A549 (cell line): ENCODE results near the gene POLR1E. TPM values are rescaled to one million over a fixed set of nuclear protein-coding genes. Genes with fewer than 3 reads are reported as not detected.
A peak's percentile ranks its signal among the peaks of the same experiment; 100 is the strongest.
"Not testable (repeated sequence)": the region's sequence is repeated elsewhere in the genome, so short reads cannot be mapped to it uniquely, and the experiment has no call there.

Experiments used
- ATAC-seq, 2 experiments: fragments of 200-7000 bp in 1 of 2; fragments of >200 bp in 1 of 2; cut with Nextera tagmentation in 1 of 2; cut with Tn5 transposase in 1 of 2; 3 replicates each; pipeline versions ENCODE4 v1.8.0 to v1.9.1; 2018 to 2020; ENCODE audit warnings: mild to moderate bottlenecking in 1 of 2, moderate library complexity in 1 of 2
- CTCF ChIA-PET: fragments of 300-600 bp; sonication (Branson Sonifier 250); formaldehyde crosslinking; extraction: SDS; loops from one replicate; lab custom pipeline; 2021; ENCODE audit warnings: antibody characterized with exemption, inconsistent platforms; lab: Yijun Ruan, JAX
- POLR2A ChIA-PET: fragments of 350-600 bp; formaldehyde crosslinking; extraction: SDS; loops from one replicate; lab custom pipeline; 2021; ENCODE audit warnings: antibody characterized with exemption, inconsistent platforms; lab: Yijun Ruan, JAX
- DNase-seq, 2 experiments: peaks; one replicate each; pipeline versions ENCODE4 v3.0.0 to v3.0.0-alpha.2; 2011 to 2016; ENCODE audit warnings: low read depth in 1 of 2, low spot score in 1 of 2
- FAIRE-seq: peaks from 2 replicates; lab custom pipeline; 2011; peaks lifted over from hg19 to GRCh38; lab: Jason Lieb, UNC
- H3K27ac ChIP-seq, 2 experiments: fragments of >200 bp; sonication (Bioruptor Twin); formaldehyde crosslinking; 3 replicates each; pipeline ENCODE4 v1.5.1; 2016 to 2017
- H3K4me1 ChIP-seq: fragments of >200 bp; sonication (Bioruptor Twin); formaldehyde crosslinking; 3 replicates; pipeline ENCODE4 v1.6.1; 2016
- H3K4me2 ChIP-seq: fragments of >200 bp; sonication (Bioruptor Twin); formaldehyde crosslinking; 3 replicates; pipeline ENCODE4 v1.6.1; 2016
- H3K4me3 ChIP-seq: fragments of >200 bp; sonication (Bioruptor Twin); formaldehyde crosslinking; 3 replicates; pipeline ENCODE4 v1.5.1; 2016
- H3K9me3 ChIP-seq: fragments of >200 bp; sonication (Bioruptor Twin); formaldehyde crosslinking; 3 replicates; pipeline ENCODE4 v1.6.1; 2016
- CBX8 ChIP-seq: fragments of 200-600 bp; sonication (generic); IDR thresholded peaks from 2 replicates; pipeline ENCODE4 v1.6.1; 2016
- CEBPB ChIP-seq, 2 experiments: fragments of >200 bp in 1 of 2; sonication (Bioruptor Twin) in 1 of 2; formaldehyde crosslinking in 1 of 2; IDR thresholded peaks; 2 replicates each; pipeline ENCODE4 v1.6.1; 2012 to 2016
- CHD2 ChIP-seq: fragments of 150-350 bp; IDR thresholded peaks from 2 replicates; pipeline ENCODE4 v1.6.1; 2014; ENCODE audit warnings: low read length; ENCODE audit not compliant: partially characterized antibody
- E2F6 ChIP-seq: IDR thresholded peaks from 2 replicates; pipeline ENCODE4 v1.6.1; 2012; ENCODE audit warnings: low read depth, borderline replicate concordance
- ELK1 ChIP-seq: fragments of 150-350 bp; IDR thresholded peaks from 2 replicates; pipeline ENCODE4 v1.6.1; 2014; ENCODE audit warnings: low read depth, mild to moderate bottlenecking, low read length
- EP300 ChIP-seq, 2 experiments: fragments of >200 bp; sonication (Bioruptor Twin); formaldehyde crosslinking; IDR thresholded peaks; 2 replicates in 1 of 2; 3 replicates in 1 of 2; pipeline ENCODE4 v1.6.1; 2016 to 2017
- FOXS1 ChIP-seq: fragments of 250-450 bp; sonication (Bioruptor Pico); IDR thresholded peaks from 2 replicates; pipeline ENCODE4 v1.5.0; 2020; ENCODE audit warnings: mild to moderate bottlenecking, moderate library complexity
- GATA3 ChIP-seq: IDR thresholded peaks from 2 replicates; pipeline ENCODE4 v1.6.1; 2012; ENCODE audit warnings: borderline replicate concordance
- HDAC2 ChIP-seq: fragments of 200-600 bp; sonication (generic); IDR thresholded peaks from 2 replicates; pipeline ENCODE4 v1.6.1; 2016
- HMGXB4 ChIP-seq: fragments of 250-450 bp; sonication (Bioruptor Pico); IDR thresholded peaks from 2 replicates; pipeline ENCODE4 v1.5.0; 2021; ENCODE audit warnings: mild to moderate bottlenecking, moderate library complexity, borderline replicate concordance
- NFE2L2 ChIP-seq: fragments of 150-350 bp; conservative IDR thresholded peaks from 2 replicates; pipeline ENCODE4 v1.6.1; 2014; ENCODE audit warnings: low read length
- NPAS2 ChIP-seq: fragments of 250-450 bp; sonication (Bioruptor Pico); IDR thresholded peaks from 2 replicates; pipeline ENCODE4 v1.8.0; 2022; ENCODE audit warnings: mild to moderate bottlenecking, moderate library complexity, borderline replicate concordance
- PHF8 ChIP-seq: fragments of 200-600 bp; sonication (generic); IDR thresholded peaks from 2 replicates; pipeline ENCODE4 v1.6.1; 2016; ENCODE audit warnings: low read depth, mild to moderate bottlenecking, antibody characterized with exemption, moderate library complexity, borderline replicate concordance
- POLR2AphosphoS2 ChIP-seq: conservative IDR thresholded peaks from 2 replicates; pipeline ENCODE4 v1.6.1; 2012; ENCODE audit warnings: low read length, improper control_type of control experiment, inconsistent platforms
- RAD21 ChIP-seq, 2 experiments: fragments of >200 bp in 1 of 2; sonication (Bioruptor Twin) in 1 of 2; formaldehyde crosslinking in 1 of 2; IDR thresholded peaks in 1 of 2; conservative IDR thresholded peaks in 1 of 2; 2 replicates in 1 of 2; 3 replicates in 1 of 2; pipeline ENCODE4 v1.6.1; 2012 to 2018; ENCODE audit warnings: inconsistent platforms in 1 of 2
- RFX5 ChIP-seq: fragments of 450-650 bp; IDR thresholded peaks from 2 replicates; pipeline ENCODE4 v1.7.1; 2014; ENCODE audit warnings: antibody characterized with exemption, mild to moderate bottlenecking, moderate library complexity
- RNF2 ChIP-seq: fragments of 200-600 bp; sonication (generic); IDR thresholded peaks from 2 replicates; pipeline ENCODE4 v1.6.1; 2016; ENCODE audit warnings: low read depth, mild to moderate bottlenecking, antibody characterized with exemption, moderate library complexity, borderline replicate concordance
- ZC3H11A ChIP-seq: fragments of 450-650 bp; IDR thresholded peaks from 2 replicates; pipeline ENCODE4 v1.6.1; 2014; ENCODE audit warnings: antibody characterized with exemption, mild to moderate bottlenecking
- ZFP36 ChIP-seq: fragments of 450-650 bp; IDR thresholded peaks from 2 replicates; pipeline ENCODE4 v1.6.1; 2014; ENCODE audit warnings: borderline replicate concordance; ENCODE audit not compliant: partially characterized antibody
- ZSCAN20 ChIP-seq: fragments of 250-450 bp; sonication (Bioruptor Pico); IDR thresholded peaks from 2 replicates; pipeline ENCODE4 v1.8.0; 2022; ENCODE audit warnings: mild to moderate bottlenecking, moderate library complexity
- WGBS: methylation state at CpG from one replicate; pipeline ENCODE4 v1.1.6; 2017; ENCODE audit errors: missing lambda C conversion rate; 5-methylcytosine and 5-hydroxymethylcytosine counted together
- polyA plus RNA-seq, 4 experiments: library from polyadenylated mRNA; depleted of rRNA in 3 of 4; stranded (reverse); fragments of >200 nt; fragmentation: RNase III in 1 of 4; extraction: RNeasy Plus Mini Kit Qiagen cat#74134 plus additional on column Dnase treatment in 1 of 4; gene quantifications; 2 replicates in 3 of 4; 3 replicates in 1 of 4; pipeline ENCODE4 v1.2.3, GENCODE V29; 2011 to 2017

POLR1E gene
- polyA plus RNA-seq, 2 of the 4 experiments (the other 2 are of a cell fraction) = 41.9 to 47.2 TPM

GRCh38 chr9:37509536-37509935, 23.8 kb downstream of the POLR1E start (continued):
- no peak for TF ChIP-seq HMGXB4
- TF ChIP-seq FOXS1 = no peak

- CTCF ChIA-PET = interaction anchor here (2.2 to 3.3 kb wide), 2 partner anchors 12 to 15 kb away, joined by 5 to 14 read pairs; no protein-coding TSS in a partner anchor
- H3K9me3 ChIP-seq, FAIRE-seq, H3K4me2 ChIP-seq, H3K4me1 ChIP-seq, ATAC-seq, DNase-seq, H3K4me3 ChIP-seq, POLR2A ChIA-PET, H3K27ac ChIP-seq: not testable (repeated sequence)
- WGBS = 88% methylated on average over 5 of the region's 5 CpGs
Measured at GRCh38 chr9:37510053-37510452, 24.3 kb downstream of the POLR1E start.

- FAIRE-seq (no peak), ATAC-seq (peak; percentile 17 to 76; a peak in 4 of 6 replicates), DNase-seq (peak in 1 of 2 experiments; percentile 26)
- WGBS = 85% methylated on average over 14 of the region's 15 CpGs
- H3K9me3 ChIP-seq = no peaks in the 10 kb centered on the region
- no peaks in the 10 kb centered on the region for H3K4me1 ChIP-seq
- no peak overlapping the region for H3K4me2 ChIP-seq
- no peak for TF ChIP-seq ZFP36
- peak in 1 of 2 experiments; percentile 13; a peak in 1 of 5 replicates for TF ChIP-seq RAD21 (conservative IDR thresholded peaks at IDR 0.05 in 1 of 2, IDR thresholded peaks at IDR 0.05 in 1 of 2)
- POLR2A ChIA-PET = no interaction called here
- H3K27ac ChIP-seq = no peak overlapping the region
- CTCF ChIA-PET = no interaction called here
- H3K4me3 ChIP-seq = no peak overlapping the region
Measured at GRCh38 chr9:37511016-37512010, 25.6 kb downstream of the POLR1E start.

GRCh38 chr9:37512437-37512836, 26.7 kb downstream of the POLR1E start:
- H3K4me1 ChIP-seq = no peaks in the 10 kb centered on the region
- DNase-seq = no peak
- CTCF ChIA-PET = no interaction called here
- no peak for TF ChIP-seq ZC3H11A
- no peak overlapping the region for H3K27ac ChIP-seq
- H3K4me3 ChIP-seq = no peak overlapping the region
- WGBS = 79% methylated on average over 11 of the region's 12 CpGs
- POLR2A ChIA-PET = no interaction called here
- ATAC-seq = no peak
- no peaks in the 10 kb centered on the region for H3K9me3 ChIP-seq
- no peak for FAIRE-seq
- H3K4me2 ChIP-seq = no peak overlapping the region

GRCh38 chr9:37514415-37514814, 28.7 kb downstream of the POLR1E start:
- H3K4me2 ChIP-seq, H3K27ac ChIP-seq, H3K9me3 ChIP-seq, H3K4me1 ChIP-seq, CTCF ChIA-PET, DNase-seq, FAIRE-seq, ATAC-seq, POLR2A ChIA-PET, H3K4me3 ChIP-seq: not testable (repeated sequence)
- 93% methylated on average over 10 of the region's 10 CpGs for WGBS

- POLR2A ChIA-PET = no interaction called here
- TF ChIP-seq CHD2 = no peak
- TF ChIP-seq CBX8 = no peak
- TF ChIP-seq GATA3 = no peak
- TF ChIP-seq EP300 (IDR thresholded peaks at IDR 0.05) = no peak
- no peak for TF ChIP-seq PHF8
- no peak for TF ChIP-seq POLR2AphosphoS2
- no peak for TF ChIP-seq RNF2
- TF ChIP-seq ZSCAN20 (CRISPR knock-in tag) = no peak
- no peak for TF ChIP-seq ELK1
- TF ChIP-seq RAD21 (conservative IDR thresholded peaks at IDR 0.05 in 1 of 2, IDR thresholded peaks at IDR 0.05 in 1 of 2) = no peak
- no peak for TF ChIP-seq CEBPB (IDR thresholded peaks at IDR 0.05)
- no peak for TF ChIP-seq E2F6
- no peak for TF ChIP-seq NPAS2 (CRISPR knock-in tag)
- no peak for TF ChIP-seq NFE2L2
- no peak for TF ChIP-seq RFX5
- TF ChIP-seq HDAC2 = no peak
Measured at GRCh38 chr9:37514999-37515398, 29.3 kb downstream of the POLR1E start.

More at GRCh38 chr9:37514999-37515398, 29.3 kb downstream of the POLR1E start:
- FAIRE-seq (no peak), DNase-seq (no peak), ATAC-seq (no peak)
- Histone ChIP-seq H3K4me3 (no peak overlapping the region), H3K27ac (no peak overlapping the region), H3K4me2 (no peak overlapping the region), H3K9me3 (no peaks in the 10 kb centered on the region), H3K4me1 (no peaks in the 10 kb centered on the region)
- 85% methylated on average over 7 of the region's 7 CpGs for WGBS
- CTCF ChIA-PET = interaction anchor here (0.9 kb wide), 1 partner anchor 716 kb away, joined by 3 read pairs; no protein-coding TSS in a partner anchor
